Nephron progenitor cell (in vitro differentiated cells): Measurements from ENCODE around the gene SLC29A2.
"Not testable (repeated sequence)": the region's sequence is repeated elsewhere in the genome, so short reads cannot be mapped to it uniquely, and the experiment has no call there.

ENCODE experiments used
- DNase-seq: peaks from one replicate; pipeline ENCODE4 v3.0.0; 2021
- H3K27ac Mint-ChIP-seq: 2 replicates; pipeline ENCODE4 v1.8.0; 2021; ENCODE audit warnings: mild to moderate bottlenecking, moderate library complexity, mixed read lengths
- H3K27me3 Mint-ChIP-seq: 2 replicates; pipeline ENCODE4 v1.8.0; 2021; ENCODE audit warnings: mild to moderate bottlenecking, low read depth, mixed read lengths; ENCODE audit not compliant: poor library complexity
- H3K36me3 Mint-ChIP-seq: 2 replicates; pipeline ENCODE4 v1.8.0; 2021; ENCODE audit warnings: low read depth, mixed read lengths
- H3K4me1 Mint-ChIP-seq: 2 replicates; pipeline ENCODE4 v1.8.0; 2021; ENCODE audit warnings: mixed read lengths
- H3K4me3 Mint-ChIP-seq: 2 replicates; pipeline ENCODE4 v1.8.0; 2021; ENCODE audit warnings: mild to moderate bottlenecking, moderate library complexity, mixed read lengths
- H3K9me3 Mint-ChIP-seq: 2 replicates; pipeline ENCODE4 v1.8.0; 2021; ENCODE audit warnings: mild to moderate bottlenecking, moderate library complexity, mixed read lengths
- CTCF ChIP-seq: fragments of 200-600 bp; sonication (generic); IDR thresholded peaks from 2 replicates; pipeline ENCODE4 v1.5.0; 2021; ENCODE audit warnings: antibody characterized with exemption

SLC29A2 gene

GRCh38 chr11:66360406-66361073 lies 11.0 kb downstream of the SLC29A2 start:
- peaks cover 6% of the 10 kb centered on the region for H3K4me1 Mint-ChIP-seq
- TF ChIP-seq CTCF: no peak
- H3K36me3 Mint-ChIP-seq: peaks cover 27% of the 10 kb centered on the region
- peak overlapping the region; percentile 83 for H3K27ac Mint-ChIP-seq
- no peaks in the 10 kb centered on the region for H3K27me3 Mint-ChIP-seq
- no peak for DNase-seq
- H3K4me3 Mint-ChIP-seq: no peak overlapping the region
- no peaks in the 10 kb centered on the region for H3K9me3 Mint-ChIP-seq

GRCh38 chr11:66359662-66360087 lies 11.9 kb downstream of the SLC29A2 start:
- H3K27ac Mint-ChIP-seq: peak overlapping the region; percentile 87

GRCh38 chr11:66350560-66351235 lies 20.9 kb downstream of the SLC29A2 start:
- H3K36me3 Mint-ChIP-seq: peaks cover 44% of the 10 kb centered on the region
- peaks cover 22% of the 10 kb centered on the region for H3K4me1 Mint-ChIP-seq
- H3K27ac Mint-ChIP-seq, DNase-seq, H3K27me3 Mint-ChIP-seq, H3K9me3 Mint-ChIP-seq, H3K4me3 Mint-ChIP-seq: not testable (repeated sequence)

More at GRCh38 chr11:66359662-66360087, 11.9 kb downstream of the SLC29A2 start:
- H3K9me3 Mint-ChIP-seq: no peaks in the 10 kb centered on the region
- DNase-seq: no peak
- H3K4me3 Mint-ChIP-seq: no peak overlapping the region
- peaks cover 6% of the 10 kb centered on the region for H3K4me1 Mint-ChIP-seq
- H3K27me3 Mint-ChIP-seq: no peaks in the 10 kb centered on the region
- H3K36me3 Mint-ChIP-seq: peaks cover 27% of the 10 kb centered on the region
- no peak for TF ChIP-seq CTCF

- DNase-seq: no peak
- TF ChIP-seq CTCF: no peak
- Mint-ChIP-seq H3K27ac (no peak overlapping the region), H3K27me3 (peaks cover 9% of the 10 kb centered on the region), H3K9me3 (peaks cover 3% of the 10 kb centered on the region), H3K4me3 (peak overlapping the region; percentile 91), H3K4me1 (peaks cover 39% of the 10 kb centered on the region), H3K36me3 (peaks cover 33% of the 10 kb centered on the region)
Measured at GRCh38 chr11:66349084-66349386, 22.5 kb downstream of the SLC29A2 start.

- peak within 1 kb of the TSS; percentile 96 for H3K4me3 Mint-ChIP-seq
- peaks cover 19% of the 10 kb centered on the region for H3K36me3 Mint-ChIP-seq
- H3K27ac Mint-ChIP-seq: peak within 1 kb of the TSS; percentile 98
- no peak for TF ChIP-seq CTCF
- peak; percentile 83 for DNase-seq
- peaks cover 49% of the 10 kb centered on the region for H3K4me1 Mint-ChIP-seq
- H3K9me3 Mint-ChIP-seq: peaks cover 3% of the 10 kb centered on the region
- H3K27me3 Mint-ChIP-seq: peaks cover 12% of the 10 kb centered on the region
Measured at GRCh38 chr11:66347425-66348276, 23.9 kb downstream of the SLC29A2 start, which contains the start of gene B4GAT1. Gene B4GAT1 (minus strand): TSS chr11:66347629. CDS start chr11:66347545, 84 bp downstream.
